Measurements from ENCODE around the gene PLXNA4.
"Not testable (repeated sequence)": the region's sequence is repeated elsewhere in the genome, so short reads cannot be mapped to it uniquely, and the experiment has no call there.

The PLXNA4 gene, protein sequence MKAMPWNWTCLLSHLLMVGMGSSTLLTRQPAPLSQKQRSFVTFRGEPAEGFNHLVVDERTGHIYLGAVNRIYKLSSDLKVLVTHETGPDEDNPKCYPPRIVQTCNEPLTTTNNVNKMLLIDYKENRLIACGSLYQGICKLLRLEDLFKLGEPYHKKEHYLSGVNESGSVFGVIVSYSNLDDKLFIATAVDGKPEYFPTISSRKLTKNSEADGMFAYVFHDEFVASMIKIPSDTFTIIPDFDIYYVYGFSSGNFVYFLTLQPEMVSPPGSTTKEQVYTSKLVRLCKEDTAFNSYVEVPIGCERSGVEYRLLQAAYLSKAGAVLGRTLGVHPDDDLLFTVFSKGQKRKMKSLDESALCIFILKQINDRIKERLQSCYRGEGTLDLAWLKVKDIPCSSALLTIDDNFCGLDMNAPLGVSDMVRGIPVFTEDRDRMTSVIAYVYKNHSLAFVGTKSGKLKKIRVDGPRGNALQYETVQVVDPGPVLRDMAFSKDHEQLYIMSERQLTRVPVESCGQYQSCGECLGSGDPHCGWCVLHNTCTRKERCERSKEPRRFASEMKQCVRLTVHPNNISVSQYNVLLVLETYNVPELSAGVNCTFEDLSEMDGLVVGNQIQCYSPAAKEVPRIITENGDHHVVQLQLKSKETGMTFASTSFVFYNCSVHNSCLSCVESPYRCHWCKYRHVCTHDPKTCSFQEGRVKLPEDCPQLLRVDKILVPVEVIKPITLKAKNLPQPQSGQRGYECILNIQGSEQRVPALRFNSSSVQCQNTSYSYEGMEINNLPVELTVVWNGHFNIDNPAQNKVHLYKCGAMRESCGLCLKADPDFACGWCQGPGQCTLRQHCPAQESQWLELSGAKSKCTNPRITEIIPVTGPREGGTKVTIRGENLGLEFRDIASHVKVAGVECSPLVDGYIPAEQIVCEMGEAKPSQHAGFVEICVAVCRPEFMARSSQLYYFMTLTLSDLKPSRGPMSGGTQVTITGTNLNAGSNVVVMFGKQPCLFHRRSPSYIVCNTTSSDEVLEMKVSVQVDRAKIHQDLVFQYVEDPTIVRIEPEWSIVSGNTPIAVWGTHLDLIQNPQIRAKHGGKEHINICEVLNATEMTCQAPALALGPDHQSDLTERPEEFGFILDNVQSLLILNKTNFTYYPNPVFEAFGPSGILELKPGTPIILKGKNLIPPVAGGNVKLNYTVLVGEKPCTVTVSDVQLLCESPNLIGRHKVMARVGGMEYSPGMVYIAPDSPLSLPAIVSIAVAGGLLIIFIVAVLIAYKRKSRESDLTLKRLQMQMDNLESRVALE (N-terminal part only)

DNA sequence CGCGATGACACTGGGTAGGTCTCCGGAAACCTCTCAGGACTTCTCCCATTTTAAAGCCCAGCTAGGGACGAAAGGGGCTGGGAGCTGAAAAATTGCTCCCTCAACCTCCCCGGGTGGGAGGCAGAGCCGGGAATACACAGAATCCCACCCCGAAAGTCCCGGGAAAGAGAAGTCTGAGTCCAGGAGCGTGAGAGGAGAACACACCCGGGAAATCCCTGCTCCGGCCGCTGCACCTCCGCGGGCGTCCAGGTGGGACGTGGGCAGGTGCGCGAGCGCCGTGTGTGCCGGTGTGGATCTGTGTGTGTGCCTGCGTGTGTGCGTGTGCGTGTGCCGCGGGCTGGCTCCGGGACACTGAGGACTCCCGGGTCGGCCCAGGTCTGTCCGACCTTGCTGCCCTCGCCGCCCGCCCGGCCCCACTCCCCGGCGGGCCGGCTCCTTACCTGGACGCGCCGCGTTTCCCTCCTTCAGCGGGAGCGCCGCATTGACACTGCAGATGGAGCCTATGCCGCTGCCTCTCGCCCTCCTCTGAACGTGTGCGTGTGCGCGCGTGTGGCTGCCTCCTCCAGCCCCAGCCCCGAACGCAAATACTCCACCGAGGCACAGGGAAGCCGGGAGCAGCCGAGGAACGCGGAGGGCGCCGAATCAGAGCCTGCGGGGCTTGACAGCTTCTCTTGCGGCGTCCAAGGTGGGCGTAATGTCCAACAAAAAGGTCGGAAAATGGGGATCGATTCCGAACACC, at the start of gene PLXNA4:
PLXNA4 (minus strand) TSS at position 489 of the 739 bp plus-strand sequence. CDS start 67,777 bp downstream, outside the sequence.
- no peak for DNase-seq

DNA sequence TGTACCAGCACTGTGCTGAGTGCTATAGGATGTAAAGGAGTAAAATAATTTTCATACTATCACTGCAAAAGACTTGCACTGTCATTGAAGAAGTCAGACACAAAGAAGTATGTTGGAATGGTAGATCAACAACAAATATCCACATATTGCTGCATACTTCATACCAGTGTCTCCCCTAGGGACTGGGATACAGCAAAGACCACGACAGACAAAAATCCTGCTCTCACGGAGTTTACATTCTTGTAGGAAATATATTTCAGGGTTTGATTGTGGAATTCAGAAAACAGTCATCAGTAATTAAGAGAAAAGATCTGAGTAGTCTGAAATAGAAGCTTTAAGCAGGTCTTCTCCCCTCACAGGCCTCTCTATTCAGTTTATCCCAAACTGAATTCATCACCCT, 49.4 kb upstream of the PLXNA4 start:
- DNase-seq, result no peak

DNA sequence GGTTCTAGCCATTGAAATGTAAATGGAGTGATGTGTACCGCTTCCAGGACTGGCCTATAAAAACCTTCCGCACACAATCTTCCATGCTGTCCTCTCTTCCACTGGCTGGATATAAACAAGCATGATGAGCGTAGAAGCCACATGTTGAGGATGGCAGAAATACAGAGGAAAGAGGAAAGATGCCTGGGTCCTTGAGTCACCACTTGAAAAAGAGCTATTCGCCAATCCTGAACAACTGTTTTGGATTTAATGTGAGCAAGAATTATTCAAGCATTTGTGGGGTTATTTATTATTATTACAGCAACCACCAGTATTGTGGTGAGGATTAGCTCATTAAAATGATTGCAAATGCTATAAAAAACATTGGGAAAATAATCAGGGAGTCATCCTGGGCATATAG, 45.8 kb upstream of the PLXNA4 start:
- no peak for DNase-seq

DNA sequence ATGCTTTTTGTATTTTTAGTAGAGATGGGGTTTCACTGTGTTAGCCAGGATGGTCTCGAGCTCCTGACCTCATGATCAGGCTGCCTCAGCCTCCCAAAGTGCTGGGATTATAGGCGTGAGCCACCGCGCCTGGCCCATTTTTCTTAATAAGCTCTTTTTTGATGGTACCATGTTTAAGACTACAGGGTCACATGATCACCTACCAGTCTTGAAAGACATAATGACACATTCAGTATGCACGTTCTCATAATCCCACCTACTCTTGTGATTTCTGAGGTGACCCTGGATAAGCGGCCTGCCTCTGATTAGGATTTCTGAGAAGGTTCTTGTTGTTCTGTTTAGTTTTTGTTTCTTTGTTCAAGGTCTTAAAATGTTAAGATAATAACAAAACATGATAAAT, 43.7 kb upstream of the PLXNA4 start:
- no peak for DNase-seq

DNA sequence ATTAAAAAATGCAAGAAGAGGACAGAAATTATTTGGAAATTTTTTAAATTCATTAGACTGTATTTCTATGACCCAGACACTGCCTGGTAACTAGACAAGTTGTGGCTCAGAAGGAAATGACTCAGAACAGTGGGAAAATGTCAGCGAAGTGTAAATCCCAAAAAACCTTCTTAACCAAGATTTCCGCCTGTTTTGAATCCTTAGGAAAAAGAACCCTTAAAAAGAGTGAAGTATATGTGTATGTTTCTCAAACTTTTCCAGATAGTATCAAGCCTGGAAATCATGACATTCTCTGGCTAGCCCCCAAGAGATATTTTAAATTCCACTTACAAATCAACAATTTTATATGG, 42.7 kb upstream of the PLXNA4 start:
- no peak for DNase-seq

DNA sequence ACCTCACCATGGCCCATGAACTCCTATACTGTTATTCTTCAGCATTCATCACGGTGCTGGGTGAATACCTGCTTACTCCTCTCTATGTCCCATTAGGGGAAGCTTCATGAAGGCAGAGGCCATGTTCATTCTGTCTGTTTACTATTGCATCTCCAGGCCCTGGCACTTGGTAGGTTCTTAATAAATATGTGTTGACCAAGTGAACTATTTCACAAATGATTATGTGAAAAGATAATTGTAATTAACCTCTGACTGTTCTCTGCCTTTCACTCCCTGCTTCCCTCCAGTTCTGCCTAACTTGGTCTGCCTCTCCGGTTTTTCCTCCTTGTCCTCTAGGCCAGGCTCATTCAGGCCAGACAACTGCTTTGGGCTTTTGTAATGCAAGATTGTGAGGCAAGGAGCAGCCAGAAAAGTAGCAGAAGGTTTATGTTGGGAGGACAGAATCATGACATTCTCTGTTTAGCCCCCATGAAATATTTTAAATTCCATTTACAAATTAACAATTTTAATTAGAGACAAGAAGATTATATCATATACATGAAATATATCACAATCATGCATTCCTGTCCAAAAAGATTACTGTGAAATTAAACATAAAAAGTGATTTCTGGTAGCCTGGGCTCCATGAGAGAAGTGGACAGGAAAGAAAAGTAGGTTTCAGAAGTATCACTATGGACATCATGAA, 42.1 kb upstream of the PLXNA4 start:
- DNase-seq, result no peak

DNA sequence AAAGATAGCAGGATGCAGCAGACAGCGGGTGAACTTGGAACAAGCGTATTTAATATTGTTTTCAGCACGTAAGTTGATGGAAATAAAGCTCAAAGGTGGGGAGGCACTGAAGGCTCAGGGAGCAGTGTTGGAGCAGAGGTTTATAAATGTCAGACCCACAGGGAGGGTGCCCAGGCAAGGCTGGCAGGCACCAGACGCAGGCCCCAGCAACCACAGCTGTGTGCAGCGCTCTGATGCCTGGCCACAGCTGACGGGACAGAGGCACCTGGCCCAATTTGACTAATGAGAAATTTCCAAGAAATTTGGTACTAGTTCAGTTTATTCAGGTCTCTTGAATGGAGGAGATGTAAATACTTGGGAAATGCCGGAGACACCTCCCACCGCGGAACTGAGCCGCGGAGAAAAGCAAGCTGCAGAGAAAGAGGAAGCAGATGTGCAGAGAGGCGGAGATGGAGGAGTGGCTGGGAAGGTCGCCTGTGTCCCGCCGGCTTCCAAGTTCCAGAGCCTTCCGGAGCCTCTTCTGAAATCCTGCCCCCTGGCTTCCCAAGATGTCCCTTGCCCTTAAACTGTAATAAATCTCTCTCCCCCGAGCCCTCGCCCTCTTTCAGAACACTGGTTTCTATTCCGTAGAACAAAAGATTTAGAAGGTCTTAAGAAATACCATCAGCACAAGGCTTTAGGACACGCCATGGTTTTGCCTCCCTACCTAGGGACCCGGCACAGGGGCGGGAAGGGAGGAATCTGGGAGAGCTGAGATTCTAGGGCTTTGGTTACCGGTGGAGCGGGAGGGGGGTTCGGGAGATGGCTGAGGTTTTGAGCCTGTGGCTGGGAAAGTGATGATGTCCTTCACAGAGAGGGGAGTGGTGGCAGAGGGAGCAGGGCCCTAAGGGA, 38.4 kb upstream of the PLXNA4 start:
- DNase-seq, result peak; percentile 5 to 57

DNA sequence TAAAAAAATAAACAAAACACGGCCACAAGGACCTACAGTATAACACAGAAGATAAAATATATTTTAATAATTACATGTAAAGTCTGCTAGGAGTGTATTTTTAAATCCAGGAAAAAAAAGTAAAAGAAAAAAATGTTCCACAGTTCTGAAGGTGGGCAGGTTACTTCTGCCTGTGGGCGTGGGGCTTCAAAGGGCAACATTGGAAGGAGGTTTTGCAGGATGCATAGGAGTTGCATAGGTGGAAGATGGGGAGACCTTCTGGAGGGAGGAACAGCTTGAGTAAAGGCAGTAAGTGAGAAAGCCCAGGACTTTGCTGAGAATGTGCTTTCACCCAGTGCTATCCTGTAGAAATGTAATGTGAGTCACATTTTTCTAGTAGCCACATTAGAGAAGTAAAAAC, 37.5 kb upstream of the PLXNA4 start:
- no peak for DNase-seq

DNA sequence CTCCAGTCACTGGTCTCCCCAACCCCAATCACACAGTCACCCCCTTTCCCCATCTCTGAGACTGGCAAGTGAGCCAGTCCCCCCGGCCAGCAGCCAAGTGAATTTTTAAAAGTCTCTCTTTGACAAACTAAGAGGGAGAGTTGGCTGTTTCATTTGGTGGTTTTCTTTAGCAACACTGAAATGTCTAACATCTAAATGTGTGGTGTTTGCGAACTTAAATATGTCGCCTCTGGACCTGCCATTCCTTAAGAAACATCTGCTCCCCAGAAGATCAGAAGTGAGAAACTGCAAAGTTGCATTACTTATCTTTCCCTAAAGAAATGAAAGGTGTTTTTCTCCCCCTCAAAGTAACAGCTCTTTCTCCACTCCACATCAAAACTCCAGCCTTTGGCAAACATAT, 34.7 kb upstream of the PLXNA4 start:
- DNase-seq, result no peak

DNA sequence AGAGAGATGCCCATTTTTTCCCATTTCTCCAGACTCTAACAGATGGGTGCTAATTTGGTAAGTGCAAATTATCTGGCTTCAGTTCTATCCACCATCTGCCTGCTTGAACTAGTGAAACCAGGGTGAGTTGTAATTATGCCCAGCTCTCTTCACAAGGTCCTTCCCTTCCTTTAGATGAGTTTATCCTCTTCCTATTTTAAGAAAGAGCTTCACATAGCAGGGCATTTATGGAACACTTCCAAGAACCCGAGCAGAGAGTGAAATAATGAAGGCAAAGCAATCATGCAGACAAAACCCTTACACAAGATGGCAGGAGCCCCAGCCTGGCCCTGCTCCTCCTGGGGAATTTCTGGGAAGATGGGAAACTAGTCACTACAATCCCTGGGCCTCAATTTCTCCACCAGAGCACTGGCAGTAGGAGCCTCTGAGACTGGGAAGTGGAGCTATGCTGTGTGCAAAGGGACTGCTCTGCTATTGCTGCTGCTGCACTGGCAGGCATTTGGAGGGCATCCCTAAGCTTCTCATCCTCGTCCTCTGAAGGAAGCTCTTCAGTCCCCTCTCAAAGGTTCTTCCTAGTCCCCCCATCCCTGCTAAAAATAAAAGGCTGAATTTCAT, 33.7 kb upstream of the PLXNA4 start:
- DNase-seq, result no peak

DNA sequence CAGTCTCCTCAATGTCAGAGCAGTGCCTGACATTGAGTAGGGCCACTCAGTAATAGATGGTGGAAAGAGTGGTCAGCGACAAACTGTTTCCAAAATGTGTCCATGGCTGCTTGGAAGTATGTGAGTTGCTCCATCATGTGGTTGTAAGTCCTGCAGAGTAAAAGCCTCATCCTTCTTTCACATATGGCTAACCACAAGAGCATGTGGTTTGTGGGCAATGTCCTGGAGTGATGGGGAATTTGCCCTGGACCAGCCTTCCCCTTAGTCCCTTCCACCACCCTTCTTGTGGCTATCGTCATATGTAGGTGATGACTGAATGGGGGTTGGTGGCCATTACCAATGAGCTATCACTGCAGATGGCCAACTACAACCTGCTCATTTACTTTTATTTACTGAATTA, 33.0 kb upstream of the PLXNA4 start:
- DNase-seq, result no peak

DNA sequence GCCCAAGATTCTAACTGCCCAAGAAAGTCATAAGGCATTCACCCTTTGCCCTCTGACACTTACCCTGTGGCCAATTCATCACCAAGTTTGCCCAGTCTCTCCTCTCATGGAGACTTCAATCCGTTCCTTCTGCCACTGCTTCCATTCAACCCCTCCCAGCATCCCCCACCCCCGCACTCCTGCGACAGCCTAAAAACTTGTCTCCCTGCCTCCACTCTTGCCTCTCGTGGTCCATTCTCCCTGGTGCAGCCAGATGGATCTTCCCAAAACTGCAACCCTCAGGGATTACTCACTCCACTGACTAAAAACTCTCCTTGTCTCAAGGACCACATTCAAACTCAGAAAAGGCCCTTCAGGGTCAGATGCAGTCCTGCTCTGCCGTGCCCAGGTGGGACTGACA, 32.3 kb upstream of the PLXNA4 start:
- DNase-seq, result no peak

DNA sequence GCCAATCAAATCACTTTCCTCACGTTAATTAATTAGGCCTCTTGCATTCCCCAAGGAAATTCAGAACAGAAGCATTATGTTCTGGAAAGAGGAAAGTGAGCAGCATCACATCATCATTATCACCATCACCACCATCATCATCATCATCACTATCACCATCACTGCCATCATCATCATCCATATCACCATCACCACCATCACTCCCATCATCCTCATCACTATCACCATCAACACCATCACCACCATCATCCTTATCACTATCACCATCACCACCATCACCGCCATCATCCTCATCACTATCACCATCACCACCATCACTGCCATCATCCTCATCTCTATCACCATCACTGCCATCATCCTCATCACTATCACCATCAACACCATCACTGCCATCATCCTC, 31.4 kb upstream of the PLXNA4 start:
- no peak for DNase-seq

DNA sequence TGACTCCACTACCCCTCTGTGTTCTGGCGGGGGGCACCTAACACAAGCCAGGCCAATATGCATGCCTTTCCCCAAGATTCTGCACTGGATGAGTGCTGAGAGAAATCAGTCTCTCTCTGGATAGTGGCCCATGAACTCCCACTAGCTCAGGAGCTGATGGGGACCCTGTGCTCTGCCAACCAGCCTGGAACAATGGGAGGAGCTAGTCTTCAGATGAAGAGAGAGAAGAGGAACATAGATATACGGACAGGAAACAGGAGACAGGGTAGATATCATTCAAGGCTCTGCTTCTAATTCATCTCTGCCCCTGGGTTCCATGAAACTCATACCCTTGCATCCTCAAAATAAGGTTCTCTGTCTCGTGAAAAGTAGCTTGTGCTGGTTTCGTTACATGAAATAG, 27.9 kb upstream of the PLXNA4 start:
- peak in 1 of 2 donors; percentile 16 for DNase-seq

DNA sequence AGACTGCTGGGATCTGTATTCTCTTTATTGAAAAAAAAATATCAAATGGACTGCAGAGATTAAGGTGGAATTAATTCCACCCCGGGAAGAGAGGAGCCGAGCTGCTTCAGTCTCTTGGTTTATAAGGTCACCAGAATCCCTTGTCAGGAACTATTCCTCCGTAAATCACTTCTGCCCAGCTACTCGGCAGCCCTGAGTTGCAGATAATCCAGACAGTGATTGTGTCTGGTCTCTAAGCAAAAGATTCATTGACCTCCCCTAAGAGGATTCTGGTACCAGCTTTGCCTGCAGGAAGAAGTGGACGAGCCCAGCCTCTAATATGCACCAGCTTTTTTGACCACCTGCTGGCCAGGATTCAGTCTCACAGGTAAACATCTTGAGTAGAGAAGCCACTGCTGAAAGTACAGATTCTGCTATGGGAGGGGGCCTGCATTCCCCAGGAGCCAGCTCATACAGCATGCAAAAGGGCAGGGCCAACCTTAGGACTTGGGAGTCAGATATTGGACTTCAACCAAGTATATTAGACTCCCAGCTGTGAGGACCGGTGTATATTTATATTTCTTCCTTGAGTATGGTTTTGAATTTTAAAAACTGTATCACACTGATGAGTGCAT, 27.1 kb upstream of the PLXNA4 start:
- no peak for DNase-seq

DNA sequence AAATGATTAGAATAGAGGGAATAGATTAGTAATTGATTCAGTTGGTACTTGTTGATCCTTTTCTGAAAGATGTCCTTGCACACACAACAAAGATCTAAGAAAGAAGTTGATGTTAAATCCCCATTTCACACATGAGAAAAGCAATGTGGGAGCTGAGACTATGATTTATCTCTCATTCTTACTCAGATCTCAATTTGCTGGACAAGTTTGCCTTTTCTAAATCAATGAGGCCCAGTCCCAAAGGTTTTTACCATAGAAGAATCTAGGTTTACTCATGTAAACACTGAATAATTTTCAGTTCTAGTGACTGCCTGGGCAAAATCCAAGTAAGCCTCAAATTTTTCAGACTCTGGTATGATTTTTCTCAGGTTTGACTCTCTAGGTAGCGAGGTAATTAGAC, 25.5 kb upstream of the PLXNA4 start:
- no peak for DNase-seq

DNA sequence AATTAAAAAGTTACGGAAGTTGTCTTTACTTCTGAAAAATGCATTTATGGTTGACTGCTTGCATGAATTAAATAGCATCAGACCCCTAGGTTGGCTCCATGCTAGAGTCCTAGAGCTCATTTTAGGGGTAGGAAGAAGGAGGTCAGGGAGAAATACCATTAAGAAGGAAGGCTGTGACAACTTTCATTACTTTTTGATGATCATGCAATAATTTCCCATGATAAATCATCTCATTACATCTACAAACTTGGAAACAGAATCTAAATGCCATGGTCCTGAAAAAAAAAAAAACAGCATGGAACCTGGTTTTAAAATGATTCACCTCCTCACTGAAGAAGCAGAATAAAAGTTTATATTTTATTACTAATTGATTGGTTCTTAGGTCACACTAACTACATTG, 20.3 kb upstream of the PLXNA4 start:
- no peak for DNase-seq

DNA sequence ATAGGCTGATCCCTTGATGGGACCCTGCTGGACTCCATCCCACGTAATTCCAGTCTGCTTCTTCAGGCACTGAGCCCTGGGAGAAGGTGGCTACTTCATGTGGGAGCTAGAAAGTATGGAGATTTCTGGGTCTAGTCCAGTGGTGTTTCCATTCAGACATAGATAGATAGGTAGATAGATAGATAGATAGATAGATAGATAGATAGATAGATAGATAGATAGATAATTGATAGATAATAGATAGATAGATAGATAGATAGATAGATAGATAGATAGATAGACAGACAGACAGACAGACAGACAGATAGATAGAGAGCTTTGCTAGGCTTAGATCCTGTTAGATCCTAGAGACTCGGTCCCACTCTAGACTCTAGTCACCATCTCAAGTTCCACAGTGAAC, 18.5 kb upstream of the PLXNA4 start:
- DNase-seq, result not testable (repeated sequence)

DNA sequence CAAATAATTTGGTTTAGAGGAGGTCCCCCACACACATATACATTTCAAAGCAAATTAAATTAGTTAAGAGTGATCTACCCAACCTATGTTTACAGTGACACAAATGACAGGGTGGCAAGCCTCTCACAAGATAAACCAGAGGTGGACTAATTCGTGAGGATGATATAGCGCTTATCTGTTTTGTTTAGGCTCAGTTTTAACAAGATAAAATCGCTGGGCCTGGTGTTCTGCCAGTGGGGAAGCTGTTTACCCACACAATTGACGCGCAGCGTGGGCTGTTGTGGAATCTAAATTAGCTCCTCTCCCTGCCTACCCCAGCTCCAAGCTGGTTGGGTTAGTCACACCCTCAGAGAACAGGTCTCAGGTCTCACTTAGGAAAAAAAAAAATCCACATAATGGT, 16.7 kb upstream of the PLXNA4 start:
- DNase-seq, result no peak

All from bone marrow (tissue), 2 donors.